ENCODE results near the gene VSTM5.

VSTM5 gene

GRCh38 chr11:93850594-93851018, at the start of gene VSTM5:
VSTM5 (minus strand) TSS chr11:93850618; CDS start chr11:93850502, 116 bp downstream.
- Histone ChIP-seq H3K79me2 (ENCODE audit: control insufficient read depth, low read length) (no peaks in the 10 kb centered on the region), H3K4me2 (ENCODE audit: low read length) (no peak within 1 kb of the TSS), H3K4me1 (ENCODE audit: control insufficient read depth, low read length) (no peaks in the 10 kb centered on the region), H3K9me3 (ENCODE audit: control insufficient read depth, insufficient read depth, low read length) (no peaks in the 10 kb centered on the region), H3F3A (ENCODE audit: control insufficient read depth, insufficient read depth) (no peaks in the 10 kb centered on the region), H3K36me3 (ENCODE audit: control insufficient read depth, low read length) (no peaks in the 10 kb centered on the region), H4K20me1 (ENCODE audit: control insufficient read depth, insufficient read depth, low read depth, low read length) (no peaks in the 10 kb centered on the region), H3K9me2 (replicated peaks; ENCODE audit: control insufficient read depth, low read length) (no peaks in the 10 kb centered on the region), H3K4me3 (ENCODE audit: low read length) (no peak within 1 kb of the TSS), H3K27me3 (ENCODE audit: control insufficient read depth, low read length) (no peaks in the 10 kb centered on the region), H3K27ac (ENCODE audit: low read depth, low read length) (no peak within 1 kb of the TSS)
- no peak for TF ChIP-seq CTCF (IDR thresholded peaks at IDR 0.05; ENCODE audit: low read depth, low read length, poor library complexity, severe bottlenecking)
- TF ChIP-seq EZH2phosphoT487 (IDR thresholded peaks at IDR 0.05; ENCODE audit: borderline replicate concordance, low read length), result no peak

GRCh38 chr11:93895106-93895862, 44.9 kb upstream of the VSTM5 start:
- H3K4me3 ChIP-seq (ENCODE audit: low read length), result no peak overlapping the region
- H3K27ac ChIP-seq (ENCODE audit: low read depth, low read length), result no peak overlapping the region
- H3K36me3 ChIP-seq (ENCODE audit: control insufficient read depth, low read length), result no peaks in the 10 kb centered on the region
- no peak overlapping the region for H3K4me2 ChIP-seq (ENCODE audit: low read length)
- H4K20me1 ChIP-seq (ENCODE audit: control insufficient read depth, insufficient read depth, low read depth, low read length), result no peaks in the 10 kb centered on the region
- no peaks in the 10 kb centered on the region for H3K4me1 ChIP-seq (ENCODE audit: control insufficient read depth, low read length)
- no peaks in the 10 kb centered on the region for H3K9me3 ChIP-seq (ENCODE audit: control insufficient read depth, insufficient read depth, low read length)
- TF ChIP-seq CTCF (IDR thresholded peaks at IDR 0.05; ENCODE audit: low read depth, low read length, poor library complexity, severe bottlenecking) (peak; percentile 48), EZH2phosphoT487 (IDR thresholded peaks at IDR 0.05; ENCODE audit: borderline replicate concordance, low read length) (no peak)
- no peaks in the 10 kb centered on the region for H3F3A ChIP-seq (ENCODE audit: control insufficient read depth, insufficient read depth)
- peaks cover 6% of the 10 kb centered on the region; the same call in 1 of the 2 replicates for H3K27me3 ChIP-seq (ENCODE audit: control insufficient read depth, low read length)
- H3K79me2 ChIP-seq (ENCODE audit: control insufficient read depth, low read length), result no peaks in the 10 kb centered on the region
- no peaks in the 10 kb centered on the region for H3K9me2 ChIP-seq (replicated peaks; ENCODE audit: control insufficient read depth, low read length)

- Histone ChIP-seq H3K27ac (ENCODE audit: low read depth, low read length) (no peak overlapping the region), H3F3A (ENCODE audit: control insufficient read depth, insufficient read depth) (no peaks in the 10 kb centered on the region), H3K4me2 (ENCODE audit: low read length) (no peak overlapping the region), H3K79me2 (ENCODE audit: control insufficient read depth, low read length) (no peaks in the 10 kb centered on the region), H3K4me1 (ENCODE audit: control insufficient read depth, low read length) (no peaks in the 10 kb centered on the region), H3K27me3 (ENCODE audit: control insufficient read depth, low read length) (peaks cover 6% of the 10 kb centered on the region; the same call in 1 of the 2 replicates), H3K36me3 (ENCODE audit: control insufficient read depth, low read length) (no peaks in the 10 kb centered on the region), H3K9me2 (replicated peaks; ENCODE audit: control insufficient read depth, low read length) (no peaks in the 10 kb centered on the region), H3K4me3 (ENCODE audit: low read length) (no peak overlapping the region), H3K9me3 (ENCODE audit: control insufficient read depth, insufficient read depth, low read length) (no peaks in the 10 kb centered on the region), H4K20me1 (ENCODE audit: control insufficient read depth, insufficient read depth, low read depth, low read length) (no peaks in the 10 kb centered on the region)
- TF ChIP-seq CTCF (IDR thresholded peaks at IDR 0.05; ENCODE audit: low read depth, low read length, poor library complexity, severe bottlenecking) (no peak), EZH2phosphoT487 (IDR thresholded peaks at IDR 0.05; ENCODE audit: borderline replicate concordance, low read length) (no peak)
Measured at GRCh38 chr11:93890391-93891051, 40.1 kb upstream of the VSTM5 start.

All from DOHH2 (cell line).